GM04503 (cell line): ENCODE results near the gene ADGRG1.

Experiments
- DNase-seq: peaks from one replicate; pipeline ENCODE4 v3.0.0-alpha.2; 2012; ENCODE audit warnings: low read depth

ADGRG1 gene

DNA sequence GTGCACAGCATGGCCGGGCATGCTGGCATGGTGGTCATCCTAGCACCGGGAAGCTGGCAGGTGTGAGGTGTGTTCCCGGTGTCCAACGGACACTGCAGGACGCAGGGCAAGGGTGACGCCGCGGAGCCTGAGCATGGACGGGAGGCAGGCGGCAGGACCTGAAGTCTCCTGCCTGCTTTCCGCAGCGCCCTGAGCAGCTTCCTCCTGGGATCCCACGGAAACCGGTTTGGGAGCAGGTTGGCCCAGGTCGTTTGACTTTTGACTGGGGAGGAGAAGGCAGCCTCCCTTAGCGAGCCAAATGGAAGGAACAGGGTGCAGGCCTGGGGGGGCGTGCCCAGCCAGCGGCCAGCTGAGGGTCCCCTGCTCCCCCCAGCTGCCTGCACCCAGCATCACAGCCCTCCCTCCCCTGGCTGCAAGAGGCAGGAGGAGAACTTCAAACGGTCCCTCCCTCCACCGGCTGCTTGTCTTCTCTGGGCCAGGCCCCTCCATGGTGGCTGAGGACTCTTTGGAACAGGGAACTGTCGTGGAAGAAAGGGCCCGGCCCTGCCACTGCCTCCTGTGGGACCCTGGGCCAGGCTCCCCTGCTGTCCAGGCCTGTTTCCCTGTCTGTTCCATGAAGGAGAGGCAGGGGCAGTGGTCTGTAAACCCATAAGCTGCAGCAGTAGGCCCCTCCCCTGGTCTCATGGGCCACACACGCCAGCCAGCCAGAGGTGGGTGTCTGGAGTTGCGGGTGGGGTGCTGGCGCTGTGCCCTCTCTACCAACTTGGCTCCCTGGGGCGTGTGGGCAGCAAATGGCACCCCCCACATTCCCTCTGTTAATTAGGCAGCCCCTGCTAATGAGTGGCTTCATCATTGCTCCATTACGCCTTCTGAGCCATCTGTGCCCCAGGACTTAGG is 7.8 kb upstream of the ADGRG1 start:
- no peak for DNase-seq

DNA sequence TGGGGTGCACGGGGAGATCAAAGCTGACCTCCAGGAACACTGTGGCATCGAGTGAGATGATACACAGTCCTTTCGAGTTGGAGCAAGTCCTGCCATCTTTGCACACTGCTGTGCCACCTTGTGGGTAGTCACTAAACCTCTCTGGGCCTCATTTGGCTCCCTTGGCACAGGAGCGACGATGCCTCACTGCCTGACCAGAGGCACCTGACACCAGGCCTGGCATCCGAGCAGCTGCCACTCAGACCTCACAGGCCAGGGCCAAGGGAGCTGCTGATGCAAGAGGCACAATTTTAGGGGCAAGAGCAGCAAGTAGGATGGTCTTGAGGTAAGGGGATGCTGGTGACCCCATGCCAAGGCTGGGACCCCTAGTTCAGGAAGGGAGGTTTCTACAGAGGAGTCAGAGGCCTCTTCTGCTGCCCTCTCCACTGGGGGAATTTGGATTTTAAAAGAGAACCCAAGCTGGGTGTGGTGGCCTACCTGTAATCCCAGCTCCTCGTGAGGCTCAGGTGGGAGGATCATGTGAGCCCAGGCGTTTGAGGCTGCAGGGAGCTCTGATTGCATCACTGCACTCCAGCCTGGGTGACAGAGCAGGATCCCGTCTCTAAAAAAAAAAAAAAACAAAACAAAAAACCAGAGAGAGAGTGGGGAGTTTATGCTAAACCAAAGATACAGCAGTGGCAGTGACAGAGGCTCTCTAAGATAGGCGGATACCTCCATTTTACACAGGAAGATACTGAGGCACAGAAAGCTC is 6.7 kb upstream of the ADGRG1 start:
- no peak for DNase-seq

DNA sequence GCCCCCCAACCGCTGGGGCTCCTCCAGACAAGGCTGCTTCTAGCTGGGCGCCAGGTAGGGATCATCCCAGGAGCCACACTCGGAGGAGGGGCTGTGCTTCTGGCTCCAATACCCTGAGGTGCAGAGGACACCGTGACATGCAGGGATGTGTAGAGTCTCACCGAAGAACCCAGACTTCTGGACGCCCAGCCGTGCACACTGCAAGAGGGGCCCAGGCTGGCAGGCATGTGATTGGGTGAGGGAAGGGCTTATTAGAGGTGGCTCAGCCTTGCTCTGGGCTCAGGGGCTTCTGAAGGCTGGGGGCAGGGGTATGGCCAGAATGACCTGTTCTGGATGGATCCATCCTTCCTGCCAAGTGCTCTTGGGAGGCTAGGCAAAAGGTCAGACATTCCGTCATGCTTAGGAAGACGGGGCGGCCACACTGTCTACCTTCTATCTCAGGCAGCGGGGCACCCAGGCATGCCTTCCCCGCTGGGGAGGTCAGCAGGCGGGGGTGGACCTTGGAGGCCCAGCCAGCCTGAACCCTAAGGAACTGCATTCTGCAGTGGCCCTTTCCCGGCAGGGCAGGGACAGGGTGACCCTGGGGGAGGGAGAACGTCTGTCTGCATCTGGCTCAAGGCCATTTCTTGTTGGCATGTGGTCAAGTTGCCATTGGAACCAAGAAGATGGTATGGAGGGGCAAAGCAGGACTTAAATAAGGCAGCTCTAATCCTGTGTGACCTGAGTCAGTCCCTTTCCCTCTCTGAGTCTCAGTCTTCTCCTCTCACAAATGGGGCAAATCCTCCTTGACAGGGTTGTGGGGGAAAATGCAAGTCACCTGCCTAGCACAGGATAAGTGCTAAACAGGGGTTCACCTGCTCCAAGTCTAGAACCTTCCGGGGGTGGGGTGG is 5.8 kb upstream of the ADGRG1 start:
- no peak for DNase-seq

DNA sequence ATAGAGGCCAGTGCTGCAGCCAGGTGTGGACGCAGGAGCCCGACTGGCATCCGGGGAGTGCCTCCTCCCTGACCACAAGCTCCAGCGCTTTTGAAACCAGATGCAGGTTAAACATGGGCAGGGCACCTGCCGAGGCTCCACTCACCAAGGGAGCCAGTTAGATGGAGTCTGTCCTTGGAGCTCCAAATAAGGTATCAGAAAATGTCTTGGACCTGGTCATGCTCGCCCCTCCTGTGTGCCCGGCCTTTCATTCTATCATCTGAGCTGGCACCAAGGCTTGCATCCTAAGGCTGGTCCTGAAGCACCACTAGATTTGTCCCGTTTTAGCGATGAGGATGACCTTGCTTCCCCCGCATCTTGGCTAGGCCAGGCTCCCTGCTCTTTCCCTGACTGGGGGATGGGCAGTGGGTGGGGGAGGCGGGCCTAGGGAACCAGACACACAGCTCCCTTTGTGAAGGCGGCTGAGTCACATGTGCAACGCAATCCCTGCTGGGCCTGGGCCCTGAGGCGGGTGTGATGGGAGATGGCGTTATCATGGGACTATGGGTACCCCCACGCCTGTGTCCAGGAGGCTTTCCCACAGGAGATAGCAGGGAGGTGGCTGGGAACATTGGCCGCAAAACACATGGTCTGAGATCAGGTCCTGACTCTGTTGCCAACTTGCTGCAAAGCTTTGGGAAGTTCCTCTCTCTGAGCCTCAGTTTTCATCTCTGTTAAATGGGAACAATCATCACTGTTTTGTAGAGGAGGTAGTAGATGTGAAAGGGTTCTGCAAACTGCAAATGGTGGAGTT is 5.0 kb upstream of the ADGRG1 start:
- DNase-seq: no peak

DNA sequence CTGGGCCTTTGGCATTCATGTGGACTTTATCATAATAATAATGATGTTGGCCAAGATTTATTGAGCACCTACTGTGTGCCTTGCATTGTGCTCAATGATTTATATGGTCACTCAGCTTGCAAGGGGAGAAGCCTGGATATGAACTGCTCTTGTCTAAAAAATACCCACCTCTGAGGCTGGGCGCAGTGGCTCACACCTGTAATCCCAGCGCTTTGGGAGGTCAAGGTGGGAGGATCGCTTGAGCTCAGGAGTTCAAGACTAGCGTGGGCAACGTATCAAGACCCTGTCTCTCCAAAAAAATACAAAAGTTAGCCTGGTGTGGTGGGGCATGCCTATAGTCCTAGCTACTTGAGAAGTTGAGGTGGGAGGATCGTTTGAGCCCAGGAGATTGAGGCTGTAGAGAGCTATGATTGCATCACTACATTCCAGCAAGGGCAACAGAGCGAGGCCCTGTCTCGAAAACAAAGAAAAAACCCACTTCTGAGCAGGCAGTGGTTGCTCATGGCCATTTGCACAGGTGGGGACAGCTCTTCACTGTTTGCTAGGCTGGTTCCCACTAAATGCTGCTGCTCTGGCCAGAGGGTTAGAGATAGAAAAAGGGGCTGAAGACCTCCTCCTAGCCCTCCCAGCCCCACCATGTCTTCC is 4.3 kb upstream of the ADGRG1 start:
- DNase-seq: no peak

DNA sequence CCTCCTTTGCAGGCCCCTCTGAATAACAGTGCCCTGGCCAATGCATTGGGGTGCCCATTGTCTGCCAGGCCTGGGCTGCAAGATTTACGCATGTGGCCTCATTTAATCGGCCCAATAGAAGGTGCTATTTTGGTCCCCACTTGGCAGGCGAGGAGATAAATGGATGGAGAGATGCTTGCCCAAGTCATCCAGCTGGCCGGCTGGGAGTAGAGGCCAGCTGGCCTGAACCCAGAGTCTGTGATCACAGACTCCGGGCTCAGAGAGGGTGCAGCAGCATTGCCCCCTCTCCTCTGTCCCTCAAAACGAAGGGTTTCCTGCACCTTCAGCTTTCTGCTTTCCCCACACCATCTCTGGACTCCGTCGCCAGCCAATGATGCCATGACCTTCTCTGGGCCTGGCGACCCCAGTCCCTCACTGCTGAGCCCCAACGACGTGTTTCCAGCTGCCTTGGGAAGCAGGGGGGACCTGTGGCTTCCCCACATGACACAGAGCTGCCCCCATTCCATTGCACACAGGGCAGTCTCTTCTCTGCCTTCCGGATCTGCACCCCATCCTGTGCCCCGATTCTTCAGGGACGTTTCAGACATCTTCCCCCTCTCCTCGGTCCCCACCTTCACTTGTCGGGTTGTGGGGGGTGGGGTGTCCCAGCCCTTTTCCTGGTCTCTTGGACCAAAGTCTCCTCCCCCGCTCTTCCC is 3.5 kb upstream of the ADGRG1 start:
- DNase-seq: no peak

DNA sequence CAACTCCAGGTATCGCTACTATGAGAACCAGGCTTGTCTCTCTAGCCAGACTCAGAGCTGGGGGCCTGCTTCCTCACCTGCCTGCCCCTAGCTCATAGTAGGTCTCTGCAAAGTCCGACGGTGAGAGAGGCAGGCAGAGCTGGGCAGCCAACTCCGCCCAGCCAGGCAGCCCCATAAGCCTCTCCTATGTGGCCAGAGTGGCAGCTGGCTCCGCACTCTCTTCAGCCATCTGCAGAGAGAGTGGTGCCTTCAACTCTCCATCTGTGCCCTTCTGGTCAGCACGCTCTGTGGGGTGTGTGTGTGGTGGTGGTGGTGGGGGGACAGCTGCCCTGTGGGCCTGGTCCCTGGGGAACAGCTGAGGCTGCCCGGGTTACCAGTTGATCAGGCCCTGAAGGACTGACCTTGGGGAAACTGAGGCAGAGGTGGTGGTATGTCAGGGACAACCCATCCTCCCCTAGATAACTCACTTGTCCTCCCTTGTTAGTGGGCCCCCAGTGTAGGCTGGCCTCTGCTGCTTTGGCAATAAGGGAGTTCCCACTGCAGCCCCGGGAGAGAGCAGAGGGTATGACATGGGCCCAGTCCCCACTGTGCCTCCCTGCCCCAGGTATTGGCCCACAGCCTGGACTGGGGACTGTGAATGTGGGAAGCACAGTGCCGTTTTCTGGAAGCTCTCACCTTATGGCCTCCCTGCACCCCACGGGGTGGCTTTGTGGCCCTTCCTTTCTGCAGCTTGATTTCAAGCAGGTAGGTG is 1.8 kb upstream of the ADGRG1 start:
- DNase-seq: no peak

DNA sequence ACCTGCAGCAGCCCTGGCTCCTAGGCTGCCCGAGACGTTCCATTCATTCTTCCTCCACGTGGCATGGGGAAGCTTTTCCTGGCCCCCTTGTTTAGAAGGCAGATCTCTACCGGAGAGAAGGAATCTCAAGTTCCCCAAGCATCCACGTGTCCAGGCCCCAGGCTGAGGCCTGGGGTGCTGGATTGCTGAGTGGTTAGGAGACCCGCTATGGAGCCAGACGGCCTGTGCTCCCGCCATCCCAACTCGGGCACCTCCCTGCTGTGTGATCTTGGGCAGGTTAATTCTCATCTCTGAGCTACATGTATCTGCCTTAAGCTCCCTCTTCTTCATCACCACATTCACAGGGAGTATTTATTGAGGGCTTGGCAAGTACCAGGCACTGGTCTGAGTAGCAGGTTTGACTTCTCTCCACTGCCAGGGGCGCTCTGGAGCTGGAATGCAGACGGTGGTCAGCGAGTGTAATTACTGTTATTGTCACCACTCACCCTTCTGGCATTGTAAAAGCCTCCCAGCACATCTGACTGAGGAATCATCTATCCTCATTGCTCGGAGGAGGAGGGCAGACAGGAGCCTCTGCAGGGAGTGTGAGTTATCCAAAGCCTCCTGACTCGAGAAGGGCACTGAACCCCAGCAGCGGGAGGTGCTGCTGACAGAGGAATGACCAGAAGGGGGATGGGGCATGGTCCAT is 1.1 kb upstream of the ADGRG1 start:
- peak; percentile 69 for DNase-seq

DNA sequence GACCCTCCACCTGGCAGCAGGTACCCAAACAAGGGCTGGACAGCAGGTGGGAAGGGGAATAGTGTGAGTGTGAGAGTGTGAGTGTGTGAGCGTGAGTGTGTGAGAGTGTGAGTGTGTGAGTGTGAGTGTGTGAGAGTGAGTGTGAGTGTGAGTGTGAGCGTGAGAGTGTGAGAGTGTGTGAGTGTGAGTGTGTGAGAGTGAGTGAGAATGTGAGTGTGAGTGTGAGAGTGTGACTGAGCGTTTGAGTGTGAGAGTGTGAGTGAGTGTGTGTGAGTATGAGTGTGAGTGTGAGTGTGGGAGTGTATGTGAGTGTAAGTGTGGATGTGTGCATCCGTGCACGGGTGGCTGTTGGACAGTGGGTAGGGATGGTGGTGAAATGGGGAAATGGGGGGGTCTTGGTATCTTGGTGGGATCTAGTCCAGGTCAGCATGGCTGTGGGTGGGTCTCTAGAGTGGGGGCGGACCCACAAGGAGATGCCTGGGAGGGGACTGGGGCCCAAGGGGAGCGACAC is 408 bp downstream of the ADGRG1 start:
- DNase-seq: no peak

DNA sequence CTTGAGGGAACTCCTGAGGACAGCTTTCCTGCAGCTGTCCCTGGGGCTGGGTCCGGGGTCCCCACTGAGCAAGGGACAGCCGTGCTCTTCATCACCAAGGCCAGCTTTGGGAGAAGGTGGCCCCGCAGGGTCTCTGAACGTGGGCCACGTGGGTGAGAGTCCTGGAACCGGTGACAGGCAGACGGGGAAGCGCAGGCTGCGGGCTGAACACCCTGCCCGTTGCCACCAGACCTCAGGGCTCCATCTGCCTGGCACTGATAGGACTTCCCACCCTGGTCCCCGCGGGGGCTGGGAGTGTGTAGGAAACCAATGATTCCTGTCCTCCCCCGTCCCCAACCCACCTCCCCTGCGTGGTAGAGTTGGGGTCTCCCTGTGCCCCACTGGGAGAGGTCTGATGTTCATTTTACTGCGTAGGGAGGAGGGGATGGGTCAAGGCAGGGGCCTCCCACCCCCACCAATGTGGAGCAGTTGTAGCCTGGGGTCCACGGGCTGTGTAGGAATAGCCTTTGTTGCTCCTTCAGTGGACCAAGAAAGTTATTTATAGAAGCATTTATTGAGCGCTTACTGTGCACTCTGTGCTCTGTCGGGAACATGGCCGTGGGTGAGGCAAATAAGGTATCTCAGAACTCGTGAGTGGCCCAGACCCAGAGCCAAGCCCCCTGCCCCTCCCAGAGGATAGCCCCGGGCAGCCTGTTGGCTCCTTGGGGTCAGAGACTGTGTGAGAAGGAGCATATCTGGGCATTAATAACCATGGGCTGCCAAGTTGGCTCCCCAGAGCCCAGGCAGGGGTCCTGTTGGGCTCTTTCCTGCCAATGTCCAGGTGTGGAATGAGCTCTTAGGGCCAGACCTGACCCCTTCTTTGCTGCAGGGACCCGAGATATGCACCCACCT is 1.3 kb downstream of the ADGRG1 start:
- no peak for DNase-seq

DNA sequence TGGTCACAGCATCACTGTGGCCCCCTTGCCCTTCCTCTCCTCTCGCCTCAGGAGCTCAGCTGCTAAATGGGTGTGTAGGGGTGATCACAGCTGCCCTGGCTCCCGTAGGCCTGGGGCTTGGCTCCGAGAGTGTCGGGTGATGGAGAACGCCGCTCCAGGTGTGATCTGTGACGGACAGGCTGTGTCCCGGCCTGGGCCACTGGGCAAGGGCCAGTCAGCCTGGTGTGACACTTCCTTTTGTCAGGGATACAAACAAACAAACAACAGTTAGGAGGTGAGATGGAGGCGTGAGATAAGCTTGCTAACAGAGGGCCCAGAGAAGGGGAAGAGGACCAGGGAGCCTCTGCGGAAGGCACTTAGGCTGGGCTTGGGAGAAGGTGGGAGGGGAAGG is 2.0 kb downstream of the ADGRG1 start:
- DNase-seq: no peak

DNA sequence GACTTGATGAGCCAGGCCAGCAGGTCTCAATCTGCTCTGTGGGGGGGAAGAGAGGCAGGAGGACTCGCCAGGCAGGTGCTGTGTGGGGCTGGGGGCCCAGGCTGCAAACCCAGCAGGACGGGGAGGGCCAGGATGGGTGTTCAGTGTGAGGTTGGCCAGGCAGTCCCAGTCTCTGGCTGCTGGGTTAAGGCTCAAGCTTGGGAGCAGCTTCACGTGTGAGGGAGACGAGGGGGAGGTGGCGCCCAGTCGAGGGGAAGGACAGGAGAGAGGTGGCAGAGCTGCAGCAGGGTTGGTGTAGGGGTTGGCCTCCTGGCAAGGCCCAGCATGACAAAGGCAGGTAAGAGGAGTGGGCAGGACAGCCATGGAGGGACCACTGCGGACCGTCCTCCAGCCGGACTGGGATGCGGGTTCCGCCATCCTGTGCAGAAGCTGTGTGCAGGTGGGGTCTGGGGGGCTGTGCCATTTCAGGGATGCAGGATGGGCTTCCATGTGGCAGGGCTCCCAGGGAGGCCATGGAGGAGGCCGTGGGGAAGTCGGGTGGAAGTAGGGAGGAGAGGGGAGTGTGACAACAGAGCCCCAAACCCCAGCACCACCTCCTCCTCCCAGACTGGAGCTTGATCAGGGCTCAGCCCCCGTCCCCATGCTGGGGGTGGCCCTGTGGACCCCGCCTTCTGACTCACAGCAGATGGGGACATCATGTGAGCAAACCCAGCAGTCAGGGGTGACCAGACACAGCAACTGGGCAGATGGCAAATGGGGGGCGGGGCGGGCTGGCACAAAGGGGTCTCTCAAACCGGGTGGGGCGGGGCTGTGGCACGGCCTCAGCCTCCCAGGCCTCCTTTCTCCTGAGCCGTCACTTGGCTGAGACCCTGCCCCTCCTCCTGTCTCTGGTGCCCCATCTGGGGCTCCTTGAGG is 2.8 kb downstream of the ADGRG1 start:
- no peak for DNase-seq

DNA sequence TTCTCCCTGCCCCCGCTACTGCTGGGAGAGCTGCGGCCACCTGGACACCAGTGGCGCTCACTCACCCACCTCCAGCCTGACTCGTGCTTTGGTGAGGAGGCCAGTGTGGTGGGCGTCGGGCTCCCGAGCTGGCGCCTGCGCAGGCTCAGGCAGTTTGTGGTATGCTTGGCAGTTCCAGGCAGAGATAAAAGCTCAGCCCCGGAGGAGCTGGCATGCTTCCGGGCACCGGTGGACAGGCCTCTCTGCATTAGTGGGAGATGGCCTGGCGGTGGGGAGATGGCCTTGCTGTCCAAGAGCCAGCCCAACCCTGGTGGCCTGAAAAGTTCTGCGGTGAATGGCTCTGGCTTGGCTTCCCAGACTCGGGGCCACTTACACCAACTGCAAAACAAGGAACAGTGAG is 4.1 kb downstream of the ADGRG1 start:
- DNase-seq: no peak

DNA sequence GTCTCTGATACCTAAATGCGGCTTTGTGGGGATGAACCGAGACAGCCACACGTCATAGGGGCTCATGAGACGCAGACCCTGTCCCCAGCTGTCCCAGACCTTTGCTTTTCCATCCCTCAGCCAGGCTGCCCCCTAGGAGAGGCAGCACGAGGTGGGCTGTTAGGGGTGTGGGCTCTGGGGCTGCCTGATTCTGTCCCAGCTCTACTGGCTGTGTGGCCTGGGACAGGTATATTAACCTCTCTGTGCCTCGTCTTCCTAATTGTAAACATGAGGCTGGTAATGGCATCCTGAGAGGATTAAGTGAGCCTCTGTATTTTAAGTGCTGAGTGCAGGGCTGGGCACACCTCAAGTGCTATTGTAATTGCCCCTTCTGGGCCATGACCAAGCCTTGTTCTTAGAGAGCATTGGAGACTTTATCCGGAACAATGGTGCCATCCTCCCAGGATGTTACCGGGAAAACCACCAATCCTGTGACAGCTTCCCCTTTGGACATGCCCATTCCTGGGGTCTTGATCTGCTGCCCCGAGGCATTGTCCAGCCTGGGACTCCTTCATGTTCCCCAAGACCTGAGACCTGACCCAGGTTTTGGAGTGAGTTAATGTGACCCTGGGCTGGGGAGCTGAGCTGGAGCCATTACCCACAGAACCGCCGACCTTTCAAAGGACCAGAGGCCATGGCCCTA is 5.1 kb downstream of the ADGRG1 start:
- no peak for DNase-seq

DNA sequence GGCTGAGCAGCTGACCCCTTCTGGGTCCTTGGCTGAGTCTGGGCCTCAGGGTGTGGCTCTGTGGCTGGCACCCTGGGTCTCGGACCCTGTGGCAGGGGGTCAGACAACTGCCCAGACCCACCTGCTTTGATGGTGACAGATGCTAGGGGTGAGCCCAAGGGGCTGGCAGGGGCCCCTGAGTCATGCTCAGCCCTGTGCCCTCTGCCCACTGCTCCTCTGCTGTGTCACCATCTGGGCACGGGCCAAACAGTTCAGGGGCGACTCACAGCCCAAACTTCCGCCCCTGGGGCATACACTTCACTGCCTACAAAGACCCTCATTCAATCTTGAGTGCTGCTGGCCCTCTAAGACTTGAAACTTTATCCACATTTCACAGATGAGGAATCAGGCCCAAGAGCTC is 5.7 kb downstream of the ADGRG1 start:
- no peak for DNase-seq
